GM23248 (cell line): ENCODE data around the gene MDM4. TPM values are rescaled to one million over a fixed set of nuclear protein-coding genes. Genes with fewer than 3 reads are reported as not detected.
A peak's percentile ranks its signal among the peaks of the same experiment; 100 is the strongest.

Experiments used
- DNase-seq: peaks from one replicate; pipeline ENCODE4 v3.0.0-alpha.2; 2015
- H2AFZ ChIP-seq: fragments of 200-600 bp; sonication (generic); 2 replicates; pipeline ENCODE4 v1.6.1; 2016; ENCODE audit warnings: antibody characterized with exemption
- H3F3A ChIP-seq: fragments of 200-600 bp; sonication (generic); 2 replicates; pipeline ENCODE4 v1.6.1; 2016; ENCODE audit warnings: mild to moderate bottlenecking, antibody characterized with exemption, mixed run types; ENCODE audit not compliant: insufficient read depth
- H3K27ac ChIP-seq: fragments of 200-600 bp; sonication (generic); 2 replicates; pipeline ENCODE4 v1.5.1; 2016; ENCODE audit warnings: mild to moderate bottlenecking
- H3K27me3 ChIP-seq: fragments of 200-600 bp; sonication (generic); replicated peaks from 2 replicates; pipeline ENCODE4 v1.6.1; 2016; ENCODE audit warnings: mild to moderate bottlenecking; ENCODE audit not compliant: insufficient read depth
- H3K36me3 ChIP-seq: fragments of 200-600 bp; sonication (generic); 2 replicates; pipeline ENCODE4 v1.6.1; 2016; ENCODE audit warnings: low read depth, mild to moderate bottlenecking
- H3K4me1 ChIP-seq: fragments of 200-600 bp; sonication (generic); 2 replicates; pipeline ENCODE4 v1.6.1; 2016; ENCODE audit warnings: mild to moderate bottlenecking; ENCODE audit not compliant: insufficient read depth
- H3K4me2 ChIP-seq: fragments of 200-600 bp; sonication (generic); one replicate; pipeline ENCODE4 v1.6.1; 2016; ENCODE audit warnings: mild to moderate bottlenecking; ENCODE audit not compliant: unreplicated experiment
- H3K4me3 ChIP-seq: fragments of 200-600 bp; sonication (generic); 2 replicates; pipeline ENCODE4 v1.5.1; 2016; ENCODE audit warnings: mild to moderate bottlenecking
- H3K79me2 ChIP-seq: fragments of 200-600 bp; sonication (generic); 2 replicates; pipeline ENCODE4 v1.6.1; 2016; ENCODE audit warnings: mild to moderate bottlenecking; ENCODE audit not compliant: insufficient read depth
- H3K9ac ChIP-seq: fragments of 200-600 bp; sonication (generic); 2 replicates; pipeline ENCODE4 v1.6.1; 2016; ENCODE audit warnings: mild to moderate bottlenecking
- H3K9me2 ChIP-seq: fragments of 200-600 bp; sonication (generic); 2 replicates; pipeline ENCODE4 v1.6.1; 2016; ENCODE audit warnings: mixed run types, mild to moderate bottlenecking, moderate library complexity; ENCODE audit not compliant: insufficient read depth
- H3K9me3 ChIP-seq: fragments of 200-600 bp; sonication (generic); one replicate; pipeline ENCODE4 v1.6.1; 2017; ENCODE audit warnings: low read depth
- H4K20me1 ChIP-seq: fragments of 200-600 bp; sonication (generic); 2 replicates; pipeline ENCODE4 v1.6.0; 2016; ENCODE audit not compliant: insufficient read depth
- EZH2 ChIP-seq: fragments of 200-600 bp; sonication (generic); IDR thresholded peaks from 2 replicates; pipeline ENCODE4 v1.6.1; 2018; ENCODE audit warnings: antibody characterized with exemption, mild to moderate bottlenecking; ENCODE audit not compliant: insufficient read depth, poor library complexity, severe bottlenecking
- EZH2phosphoT487 ChIP-seq: fragments of 200-600 bp; sonication (generic); IDR thresholded peaks from 2 replicates; pipeline ENCODE4 v1.6.1; 2018; ENCODE audit warnings: antibody characterized with exemption, moderate library complexity, mild to moderate bottlenecking, low read depth; ENCODE audit not compliant: insufficient read depth
- WGBS, 2 experiments: methylation state at CpG; one replicate each; pipeline ENCODE4 v1.1.6; 2015 to 2017; ENCODE audit warnings: low lambda C conversion rate in 2 of 2, low coverage in 1 of 2; ENCODE audit errors: missing lambda C conversion rate in 2 of 2; 5-methylcytosine and 5-hydroxymethylcytosine counted together
- in situ Hi-C: fragments of 300-500 bp; cut with MboI; formaldehyde crosslinking; loops from 2 replicates; pipeline ENCODE4 v1.15.0; 2020
- polyA plus RNA-seq: library from polyadenylated mRNA; unstranded; fragments of >200 nt; fragmentation: Nextera tagmentation; extraction: Ambion mirVana; gene quantifications from 2 replicates; pipeline ENCODE4 v1.2.1, GENCODE V29; 2016
- small RNA-seq: library from RNA; depleted of rRNA; stranded (forward); fragments of <200 nt; gene quantifications from one replicate; pipeline ENCODE3, GENCODE V24; 2014; ENCODE audit warnings: low read depth, low replicate concordance
- total RNA-seq: library from RNA; depleted of rRNA; stranded (reverse); fragments of >200 nt; shearing (Covaris generic); gene quantifications from 2 replicates; pipeline ENCODE4 v1.2.3, GENCODE V29; 2014; rRNA removed

MDM4 gene
- total and polyA plus RNA-seq, 2 experiments from 2014 or later = 9.6 to 12.6 TPM

- H3K36me3 ChIP-seq = no peaks in the 10 kb centered on the region
- no peaks in the 10 kb centered on the region for H3K9me2 ChIP-seq
- no peaks in the 10 kb centered on the region for H4K20me1 ChIP-seq
- no peaks in the 10 kb centered on the region for H3K4me1 ChIP-seq
- WGBS, 2 experiments = 53 to 59% methylated on average over 7 of the region's 7 CpGs
- no peak for DNase-seq
- no peak overlapping the region for H2AFZ ChIP-seq
- H3K79me2 ChIP-seq = no peaks in the 10 kb centered on the region
- H3F3A ChIP-seq = no peaks in the 10 kb centered on the region
- TF ChIP-seq EZH2 = no peak
- TF ChIP-seq EZH2phosphoT487 = no peak
- H3K4me2 ChIP-seq = no peak overlapping the region
- peaks cover 54% of the 10 kb centered on the region for H3K27me3 ChIP-seq
- H3K9me3 ChIP-seq = no peaks in the 10 kb centered on the region
- in situ Hi-C loops = no loop called here
- no peak overlapping the region for H3K9ac ChIP-seq
- H3K27ac ChIP-seq = no peak overlapping the region
- H3K4me3 ChIP-seq = no peak overlapping the region
Observed at GRCh38 chr1:204605791-204606190, 89.6 kb downstream of the MDM4 start.

Small RNAs within 50 kb of the gene (small RNA-seq; reads per million reads assigned to genes)
- gene RNA5SP74 = 3.3 reads per million, percentile 74 among the genes with 10 or more reads in this experiment

Other genes with a start within 250 kb of the MDM4 start
- 7.3 and 8.3 TPM in 2 replicates for gene PLEKHA6, start 156.5 kb upstream of the MDM4 start, total RNA-seq
- gene PLEKHA6, start 156.5 kb upstream of the MDM4 start, polyA plus RNA-seq = 4.5 and 5.5 TPM in 2 replicates
- 27.6 and 28.4 TPM in 2 replicates for gene PPP1R15B, start 104.6 kb upstream of the MDM4 start, total RNA-seq
- gene PPP1R15B, start 104.6 kb upstream of the MDM4 start, polyA plus RNA-seq = 14.5 and 15.4 TPM in 2 replicates
- gene PIK3C2B, start 21.6 kb upstream of the MDM4 start, total RNA-seq = 0.63 and 0.76 TPM in 2 replicates
- gene PIK3C2B, start 21.6 kb upstream of the MDM4 start, polyA plus RNA-seq = 0.20 and 0.53 TPM in 2 replicates
- 0.22 TPM in 1 of 2 replicates, not detected in the other for gene LRRN2, start 169.3 kb downstream of the MDM4 start, total RNA-seq
- not detected in 2 replicates for gene LRRN2, start 169.3 kb downstream of the MDM4 start, polyA plus RNA-seq